CD4-positive, alpha-beta T cell treated with Interleukin-1 beta for 1 hour (primary cell): Measurements from ENCODE around the gene NTNG2.

Experiments
- DNase-seq, 2 donors: peaks; one replicate each; pipeline ENCODE4 v3.0.0-alpha.2; 2020 to 2022

NTNG2 gene

GRCh38 chr9:132238026-132238972 lies 76.4 kb downstream of the NTNG2 start:
- no peak for DNase-seq

GRCh38 chr9:132238992-132239391 lies 77.1 kb downstream of the NTNG2 start:
- DNase-seq, result no peak

GRCh38 chr9:132239518-132239917 lies 77.7 kb downstream of the NTNG2 start:
- no peak for DNase-seq

GRCh38 chr9:132239999-132240840 lies 78.4 kb downstream of the NTNG2 start:
- no peak for DNase-seq

- DNase-seq, result peak; percentile 99 to 100
Observed at GRCh38 chr9:132240841-132241482, 79.1 kb downstream of the NTNG2 start.

- DNase-seq, result no peak
Observed at GRCh38 chr9:132241483-132241839, 79.6 kb downstream of the NTNG2 start.

GRCh38 chr9:132241840-132242620 lies 80.2 kb downstream of the NTNG2 start:
- peak; percentile 68 to 75 for DNase-seq

GRCh38 chr9:132242621-132243155 lies 80.8 kb downstream of the NTNG2 start:
- DNase-seq, result no peak

- no peak for DNase-seq
Observed at GRCh38 chr9:132243156-132244074, 81.6 kb downstream of the NTNG2 start.

GRCh38 chr9:132244582-132245455 lies 83.0 kb downstream of the NTNG2 start:
- DNase-seq, result no peak

- no peak for DNase-seq
Observed at GRCh38 chr9:132245465-132245864, 83.6 kb downstream of the NTNG2 start.

GRCh38 chr9:132247942-132248341 lies 86.1 kb downstream of the NTNG2 start:
- no peak for DNase-seq

GRCh38 chr9:132249123-132249522 lies 87.3 kb downstream of the NTNG2 start:
- no peak for DNase-seq

- no peak for DNase-seq
Observed at GRCh38 chr9:132249690-132250089, 87.8 kb downstream of the NTNG2 start.

- no peak for DNase-seq
Observed at GRCh38 chr9:132250324-132251262, 88.7 kb downstream of the NTNG2 start.

- no peak for DNase-seq
Observed at GRCh38 chr9:132260846-132261245, 99.0 kb downstream of the NTNG2 start.

- DNase-seq, result no peak
Observed at GRCh38 chr9:132266017-132266416, 104.2 kb downstream of the NTNG2 start.

GRCh38 chr9:132267660-132268059 lies 105.8 kb downstream of the NTNG2 start:
- DNase-seq, result no peak
